T-helper 1 cell (primary cell): ENCODE data around the gene OR2A25.
"Not testable (repeated sequence)": the region's sequence is repeated elsewhere in the genome, so short reads cannot be mapped to it uniquely, and the experiment has no call there.

ENCODE experiments used
- DNase-seq, 5 donors: peaks; one replicate each; pipeline ENCODE4 v3.0.0-alpha.2; 2012 to 2020
- total RNA-seq, 4 donors: gene quantifications; one replicate each; lab custom pipeline; 2026; lab: John Stamatoyannopoulos, UW

The OR2A25 gene, protein sequence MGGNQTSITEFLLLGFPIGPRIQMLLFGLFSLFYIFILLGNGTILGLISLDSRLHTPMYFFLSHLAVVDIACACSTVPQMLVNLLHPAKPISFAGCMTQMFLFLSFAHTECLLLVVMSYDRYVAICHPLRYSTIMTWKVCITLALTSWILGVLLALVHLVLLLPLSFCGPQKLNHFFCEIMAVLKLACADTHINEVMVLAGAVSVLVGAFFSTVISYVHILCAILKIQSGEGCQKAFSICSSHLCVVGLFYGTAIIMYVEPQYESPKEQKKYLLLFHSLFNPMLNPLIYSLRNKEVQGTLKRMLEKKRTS
- total RNA-seq = 0 reads per million in 4 donors

DNA sequence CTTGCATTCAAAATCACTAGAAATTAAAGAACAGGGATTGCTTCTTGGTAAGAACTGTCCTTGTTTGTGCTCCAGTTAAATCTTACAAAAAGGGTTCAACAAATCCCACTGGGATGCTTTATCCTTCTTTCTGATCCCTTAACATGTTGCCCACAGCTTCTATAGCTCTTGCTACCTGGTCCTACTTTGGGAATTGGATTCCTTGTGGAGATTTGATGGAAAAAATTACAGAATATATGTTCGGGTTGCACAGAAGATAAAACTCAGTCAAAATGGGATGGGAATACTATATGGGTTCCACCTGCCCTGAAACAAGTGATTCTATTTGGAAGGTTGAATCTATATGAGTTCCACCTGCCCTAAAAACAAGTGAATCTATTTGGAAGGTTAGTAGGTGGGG is at the start of gene OR2A25:
TSS of gene OR2A25 (plus strand) at position 301 of the 400 bp plus-strand sequence. CDS start 4,409 bp downstream, outside the sequence.
- no peak for DNase-seq

DNA sequence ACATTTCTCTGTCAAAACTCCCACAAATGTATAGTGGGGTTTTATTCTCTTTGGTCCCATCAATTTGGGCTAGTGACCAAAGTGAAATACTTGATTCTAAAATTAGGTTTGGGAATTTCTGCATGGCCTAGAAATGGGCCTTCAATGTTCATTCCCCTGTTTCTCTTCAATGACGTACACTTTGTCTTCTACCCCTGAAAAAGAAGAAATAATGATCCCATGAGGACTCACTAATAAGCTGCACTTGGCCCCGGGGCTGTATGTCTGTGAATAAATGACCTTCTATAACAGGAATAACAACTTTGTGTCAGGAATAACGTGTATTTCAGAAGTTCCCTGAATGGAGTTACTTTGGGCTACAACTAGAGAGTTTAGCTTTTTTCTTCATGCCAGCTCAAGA is 49.3 kb upstream of the OR2A25 start:
- DNase-seq = no peak

DNA sequence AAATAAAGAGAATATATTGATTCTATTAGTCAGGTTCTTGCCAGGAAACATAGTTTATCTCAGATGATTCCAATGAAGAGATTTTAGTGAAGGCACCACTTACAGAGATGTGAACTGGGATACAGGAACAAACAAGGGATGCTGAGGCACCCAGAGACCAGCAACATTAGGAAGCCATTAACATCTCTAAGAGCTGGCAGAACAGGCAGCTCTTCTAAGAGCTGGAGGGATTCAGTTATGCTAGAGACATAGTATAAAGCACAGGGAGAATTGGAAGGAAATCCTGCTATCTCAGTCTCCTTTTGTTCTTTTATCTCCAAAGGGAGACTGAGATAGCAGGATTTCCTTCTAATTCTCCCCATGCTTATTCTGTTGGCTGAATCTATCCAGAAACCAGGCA is 47.4 kb upstream of the OR2A25 start:
- no peak for DNase-seq

DNA sequence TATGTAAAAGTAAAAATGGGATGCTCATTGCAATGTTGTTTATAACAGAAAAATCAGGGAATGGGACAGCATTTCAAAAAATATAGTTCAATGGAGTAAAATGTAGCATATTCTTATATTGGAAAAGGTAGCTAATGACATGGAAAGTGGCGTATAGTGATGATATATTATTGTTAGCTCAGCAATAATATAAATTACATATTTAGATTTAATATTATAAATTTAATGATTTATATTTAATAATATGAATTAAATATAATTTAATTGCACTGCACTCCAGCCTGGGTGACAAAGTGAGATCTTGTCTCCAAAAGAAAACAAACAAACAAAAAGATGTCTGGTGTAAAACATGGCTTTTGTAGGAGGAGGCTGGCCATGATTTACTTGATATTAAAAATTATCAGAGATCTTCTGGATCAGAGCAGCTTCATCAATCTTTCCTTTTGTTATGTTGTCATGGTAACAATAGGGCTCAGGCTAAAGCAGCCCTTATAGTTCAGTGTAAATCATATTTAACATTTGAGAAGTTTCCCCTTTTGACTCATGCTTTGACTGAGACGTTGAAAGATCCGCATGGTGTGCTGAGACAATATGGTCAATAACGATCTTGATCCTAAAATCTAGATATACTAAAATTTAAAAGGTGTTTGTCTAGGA is 46.3 kb upstream of the OR2A25 start:
- DNase-seq = no peak

DNA sequence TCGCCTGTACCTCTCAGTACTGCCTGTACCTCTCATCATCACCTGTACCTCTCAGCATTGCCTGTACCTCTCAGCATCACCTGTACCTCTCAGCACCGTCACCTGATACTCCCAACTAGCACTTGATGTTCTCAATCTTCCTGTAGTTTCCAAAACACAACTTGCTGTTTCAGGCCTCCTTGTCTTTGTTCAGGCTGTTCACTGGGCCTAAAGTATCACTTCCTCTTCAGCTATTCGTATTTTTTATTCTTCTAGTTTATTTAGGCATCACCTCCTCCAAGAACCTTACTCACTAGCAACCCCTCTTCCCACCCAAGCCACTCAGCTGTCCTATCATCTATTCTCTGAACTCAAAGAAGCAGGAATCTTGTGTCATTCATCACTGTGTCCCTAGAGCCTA is 45.4 kb upstream of the OR2A25 start:
- DNase-seq = no peak

DNA sequence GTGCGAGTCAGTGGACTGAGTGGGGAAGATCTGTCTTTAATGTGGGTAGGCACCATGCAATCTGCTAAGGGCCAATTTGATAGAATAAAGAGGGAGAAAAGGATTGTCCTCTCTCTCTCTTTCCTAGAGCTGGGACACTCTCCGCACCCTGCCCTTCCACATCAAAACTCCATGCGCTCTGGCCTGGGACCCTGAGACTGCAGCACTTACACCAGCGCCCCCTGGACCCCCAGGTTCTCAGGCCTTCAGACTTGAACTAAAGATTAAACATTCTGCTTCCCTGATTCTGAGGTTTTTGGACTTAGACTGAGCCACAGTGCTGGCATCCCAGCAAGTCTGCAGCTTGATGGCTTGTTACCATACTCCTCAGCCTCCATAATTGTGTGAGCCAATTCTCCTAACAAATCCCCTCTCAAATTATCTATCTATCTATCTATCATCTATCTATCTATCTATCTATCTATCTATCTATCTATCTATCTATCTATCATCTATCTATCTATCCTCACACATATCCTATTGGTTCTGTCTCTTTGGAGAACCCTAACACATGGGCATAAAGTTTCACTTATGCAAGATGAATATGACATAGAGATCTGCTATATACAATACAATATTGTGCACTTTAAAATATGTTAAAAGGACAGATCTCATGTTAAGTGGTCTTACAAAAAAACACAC is 43.3 kb upstream of the OR2A25 start:
- no peak for DNase-seq

DNA sequence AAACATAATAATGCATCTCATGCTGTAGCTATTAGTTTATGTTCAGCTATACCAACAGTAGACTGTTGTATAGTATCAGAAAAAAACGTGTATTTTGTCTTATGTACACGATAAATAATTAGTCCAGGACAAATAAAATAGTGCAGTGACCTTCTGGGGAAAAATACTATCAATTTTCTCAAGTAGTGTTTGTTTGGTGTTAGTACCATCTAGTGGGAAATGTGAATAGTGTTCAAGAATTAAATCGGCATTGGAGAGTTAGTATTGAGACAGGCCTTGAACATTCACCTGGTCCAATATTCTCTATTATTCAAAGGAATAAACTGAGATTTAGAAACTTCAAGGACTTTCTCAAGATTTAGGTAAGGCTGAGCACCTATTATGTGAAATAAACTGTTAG is 42.5 kb upstream of the OR2A25 start:
- DNase-seq = no peak

DNA sequence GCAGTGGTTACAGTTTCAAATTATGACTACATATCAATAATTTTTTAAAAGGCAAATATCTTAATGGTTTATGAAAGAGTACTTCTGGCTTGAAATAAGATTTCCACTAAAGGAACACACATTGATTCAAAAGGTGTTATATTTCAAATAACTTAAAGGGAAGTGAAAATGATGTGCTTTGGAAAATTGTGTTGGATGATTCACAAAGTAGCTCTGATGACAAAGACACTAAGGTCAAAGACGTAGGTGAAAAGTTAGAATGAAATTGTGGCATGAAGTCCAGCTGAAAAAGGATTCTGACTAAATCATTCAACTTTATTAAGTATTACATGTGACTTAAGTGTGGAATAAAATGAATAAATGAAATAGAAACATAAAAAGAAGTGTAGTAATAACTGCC is 41.6 kb upstream of the OR2A25 start:
- DNase-seq = no peak

DNA sequence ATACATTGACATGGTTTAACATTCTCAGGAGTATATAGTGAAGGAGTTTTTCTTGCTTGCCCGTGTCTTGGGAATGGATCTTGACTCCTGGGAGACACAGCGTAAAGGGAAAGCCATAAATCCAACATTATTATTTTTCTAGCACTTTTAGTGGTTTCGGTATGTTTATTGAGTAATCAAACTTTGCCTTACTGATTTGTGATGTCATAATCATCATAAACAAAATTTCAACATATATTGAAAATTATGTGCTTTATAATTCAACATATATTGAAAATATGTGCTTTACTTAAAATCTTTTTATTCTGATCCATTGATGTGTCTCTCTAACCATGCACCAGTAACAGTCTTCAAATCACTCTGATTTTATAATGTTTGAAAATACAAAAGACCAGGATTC is 41.1 kb upstream of the OR2A25 start:
- no peak for DNase-seq

DNA sequence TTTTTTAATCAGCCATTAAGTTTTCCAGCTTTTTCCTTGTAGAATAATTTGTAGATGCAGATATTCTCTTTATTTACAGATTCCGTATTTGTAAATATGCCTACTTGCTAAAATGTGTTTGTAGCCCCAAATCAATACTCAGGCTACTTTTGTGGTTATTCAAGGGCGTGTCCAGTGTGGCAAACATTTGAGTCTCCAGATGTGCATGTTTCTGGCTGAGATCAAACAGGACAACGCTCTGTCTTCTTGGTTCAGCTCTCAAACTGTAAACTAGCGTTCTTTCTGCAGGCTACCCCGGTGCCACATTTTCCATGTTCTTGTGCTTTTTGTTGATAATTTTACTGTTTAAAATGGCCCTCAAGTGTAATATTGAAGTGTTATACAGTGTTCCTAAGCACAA is 37.1 kb upstream of the OR2A25 start:
- DNase-seq = no peak

DNA sequence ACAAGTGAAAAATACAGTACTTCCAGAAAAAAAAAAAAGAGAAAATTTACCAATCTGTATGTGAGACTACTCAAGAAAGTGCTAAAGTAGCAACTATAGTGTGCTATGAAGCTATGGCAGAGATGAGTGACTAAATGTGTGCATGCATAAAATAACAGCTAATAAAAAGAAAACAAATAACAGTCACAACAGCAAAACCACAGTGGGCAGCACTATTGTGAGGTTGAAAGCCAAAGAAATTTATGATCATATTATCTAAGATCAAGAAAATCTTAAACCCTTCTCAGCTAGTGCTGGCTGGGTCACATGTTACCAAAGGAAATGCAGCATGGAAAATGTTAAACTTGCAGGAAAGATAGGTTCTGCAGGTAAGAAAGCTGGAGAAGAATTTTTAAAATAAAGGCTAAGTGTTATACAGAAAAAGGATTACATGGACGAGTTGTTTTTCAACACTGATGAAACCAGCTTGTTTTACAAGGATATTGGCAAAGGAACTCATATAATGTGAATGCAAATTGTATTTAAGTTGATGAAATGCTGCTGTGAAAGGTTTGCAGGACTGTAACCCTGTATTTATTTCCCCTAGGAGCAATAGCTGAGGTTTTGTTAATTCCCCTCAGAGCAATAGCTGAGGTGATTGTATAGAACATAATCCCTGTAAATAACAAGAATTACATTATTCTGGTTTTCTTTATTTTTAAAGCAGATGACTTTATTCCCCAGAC is 36.5 kb upstream of the OR2A25 start:
- no peak for DNase-seq

DNA sequence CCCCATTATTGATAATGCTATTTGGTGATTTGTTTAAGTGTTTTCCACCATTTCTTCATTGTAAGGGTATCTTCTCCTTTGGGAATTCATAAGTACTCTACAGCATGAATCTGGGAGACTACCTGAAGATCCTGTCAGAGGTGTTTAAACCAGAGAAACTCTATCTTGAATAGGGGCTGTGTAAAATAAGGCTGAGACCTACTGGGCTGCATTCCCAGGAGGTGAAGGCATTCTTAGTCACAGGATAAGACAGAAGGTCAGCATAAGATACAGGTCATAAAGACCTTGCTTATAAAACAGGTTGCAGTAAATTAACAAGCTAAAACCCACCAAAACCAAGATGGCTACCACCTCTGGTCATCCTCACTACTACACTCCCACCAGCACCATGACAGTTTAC is 34.2 kb upstream of the OR2A25 start:
- no peak for DNase-seq

DNA sequence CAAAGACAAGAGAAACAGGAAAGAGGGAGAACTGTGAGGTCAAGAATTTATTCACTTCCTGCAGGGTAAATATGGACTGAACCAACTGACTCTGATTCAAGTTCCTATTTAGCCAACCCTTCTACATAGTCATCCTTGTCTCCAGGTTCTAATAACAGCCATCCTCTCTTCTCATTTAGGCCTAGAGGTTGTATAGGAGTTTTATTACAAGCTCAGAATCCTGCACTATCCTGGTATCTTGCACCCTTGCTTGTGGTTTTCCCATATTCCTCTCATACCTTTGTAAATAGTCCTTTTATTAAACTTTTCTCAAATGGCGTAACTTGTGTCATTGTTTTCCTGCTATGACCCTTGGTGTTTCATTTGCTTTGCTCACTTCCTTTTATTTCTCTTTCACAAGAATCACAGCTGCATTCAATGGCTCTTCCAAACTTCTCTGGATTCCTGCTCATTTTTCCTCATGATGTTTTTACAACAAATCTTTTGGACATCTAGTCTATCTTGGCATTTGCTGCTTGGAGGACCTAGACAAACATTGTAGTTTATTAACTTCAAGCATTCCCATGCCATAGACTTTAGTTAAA is 33.2 kb upstream of the OR2A25 start:
- DNase-seq = no peak

DNA sequence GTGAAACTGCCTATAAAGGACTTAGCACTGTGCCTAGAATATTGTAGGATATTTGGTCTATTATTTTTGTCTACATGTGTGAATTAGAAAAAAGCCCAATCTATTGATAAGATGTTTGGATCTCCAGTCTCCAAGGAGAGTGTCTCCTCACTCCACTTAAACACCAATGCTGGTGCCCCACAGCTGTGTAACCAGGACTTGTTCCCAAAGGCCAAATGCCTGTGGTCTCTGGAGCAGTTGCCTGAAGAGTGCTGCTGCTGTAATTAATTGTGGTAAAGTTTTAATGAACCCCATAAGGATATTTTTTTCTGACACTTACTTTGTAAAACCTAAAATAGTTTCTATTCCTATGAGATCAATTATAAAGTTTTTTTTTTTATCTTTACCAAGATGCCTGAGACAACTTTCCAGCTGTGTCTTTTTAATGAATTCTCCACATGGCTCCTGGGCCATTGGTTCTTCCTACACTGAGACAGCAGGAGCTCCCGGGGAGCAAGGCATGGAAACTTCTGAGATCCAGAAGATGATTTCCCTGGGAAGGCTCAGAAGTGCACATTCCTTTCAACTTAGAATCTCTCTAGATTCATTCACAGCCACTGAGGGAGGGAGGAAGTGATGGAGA is 32.1 kb upstream of the OR2A25 start:
- DNase-seq = no peak

DNA sequence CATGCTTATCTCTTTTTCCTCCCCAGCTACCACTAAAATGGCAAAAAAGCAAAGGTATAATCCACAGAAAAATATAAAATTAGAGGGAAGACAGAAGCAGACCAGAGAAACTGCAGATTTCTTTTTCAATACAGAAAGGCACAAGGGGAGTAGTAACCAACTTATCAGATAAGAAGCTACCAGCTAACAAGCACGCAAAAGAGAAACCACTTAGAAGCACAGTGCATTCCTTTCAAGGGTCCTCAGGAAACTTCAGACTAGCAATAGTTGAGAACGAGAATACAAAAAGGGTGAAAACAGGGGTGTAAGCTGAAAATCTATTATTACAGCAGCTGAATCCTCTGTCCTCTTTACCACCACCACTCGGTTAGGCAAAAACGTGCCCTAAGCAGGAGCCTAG is 30.7 kb upstream of the OR2A25 start:
- DNase-seq = no peak

DNA sequence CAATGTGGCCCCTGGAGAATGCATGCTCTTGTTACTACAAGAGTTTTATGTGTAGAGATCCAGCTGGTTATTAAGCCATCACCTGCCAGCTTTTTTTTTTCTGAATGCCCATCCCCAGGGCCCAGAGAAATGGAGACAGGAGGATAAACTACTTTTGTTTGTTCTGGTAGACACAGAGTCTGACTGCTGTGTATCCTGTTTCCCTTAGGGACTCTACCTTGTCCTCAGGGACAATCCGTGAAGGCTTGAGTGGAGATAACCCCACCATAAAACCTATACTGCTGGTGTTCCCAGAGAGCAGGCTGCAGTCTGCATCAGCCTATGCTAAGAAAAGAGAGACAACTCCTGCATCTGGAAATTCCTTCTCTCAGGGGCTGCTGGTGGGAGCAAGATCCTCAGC is 21.0 kb upstream of the OR2A25 start, which contains the start of gene OR2A5:
TSS of gene OR2A5 (plus strand) at position 301 of the 400 bp plus-strand sequence. CDS start 1,454 bp downstream, outside the sequence.
- DNase-seq = no peak

DNA sequence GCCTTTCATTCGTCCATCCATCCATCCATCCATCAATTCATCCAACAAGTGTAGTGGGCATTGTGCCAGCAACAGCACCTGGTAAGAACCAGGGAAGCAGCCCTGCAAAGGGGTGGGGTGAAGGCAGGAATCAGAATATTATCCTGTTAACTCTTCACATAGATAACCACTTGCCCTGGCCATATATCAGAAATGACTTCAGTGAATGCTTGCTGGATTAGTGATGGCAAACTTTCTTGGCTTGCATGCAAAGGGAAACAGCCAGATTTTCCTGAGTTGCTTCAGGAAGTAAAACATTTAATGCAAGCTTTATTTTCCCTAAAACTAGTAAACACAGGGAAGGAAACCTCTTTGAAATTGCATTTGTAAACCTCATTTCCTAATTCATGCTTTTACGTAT is 20.1 kb upstream of the OR2A25 start:
- DNase-seq = no peak

DNA sequence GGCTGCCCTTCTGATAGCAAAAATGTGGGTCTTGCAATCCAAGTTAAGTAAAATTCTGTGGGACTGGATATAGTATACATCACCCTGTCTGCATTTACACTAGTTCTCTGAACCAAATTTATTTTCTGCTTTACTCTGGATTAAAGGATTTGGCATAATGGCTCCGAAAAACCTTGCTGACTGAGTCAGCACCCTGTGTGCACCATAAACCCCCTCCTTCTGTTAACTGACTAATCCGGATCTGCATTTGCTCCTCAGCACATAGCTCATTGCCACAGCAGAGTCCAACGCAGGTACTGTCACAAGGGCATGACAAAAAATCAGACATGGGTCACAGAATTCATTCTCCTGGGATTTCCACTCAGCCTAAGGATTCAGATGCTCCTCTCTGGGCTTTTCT is 19.5 kb upstream of the OR2A25 start:
- no peak for DNase-seq

DNA sequence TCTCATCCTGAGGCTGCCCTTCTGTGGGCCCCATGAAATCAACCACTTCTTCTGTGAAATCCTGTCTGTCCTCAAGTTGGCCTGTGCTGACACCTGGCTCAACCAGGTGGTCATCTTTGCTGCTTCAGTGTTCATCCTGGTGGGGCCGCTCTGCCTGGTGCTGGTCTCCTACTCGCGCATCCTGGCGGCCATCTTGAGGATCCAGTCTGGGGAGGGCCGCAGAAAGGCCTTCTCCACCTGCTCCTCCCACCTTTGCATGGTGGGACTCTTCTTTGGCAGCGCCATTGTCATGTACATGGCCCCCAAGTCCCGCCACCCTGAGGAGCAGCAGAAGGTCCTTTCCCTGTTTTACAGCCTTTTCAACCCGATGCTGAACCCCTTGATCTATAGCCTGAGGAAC is 18.7 kb upstream of the OR2A25 start:
- DNase-seq = not testable (repeated sequence)

DNA sequence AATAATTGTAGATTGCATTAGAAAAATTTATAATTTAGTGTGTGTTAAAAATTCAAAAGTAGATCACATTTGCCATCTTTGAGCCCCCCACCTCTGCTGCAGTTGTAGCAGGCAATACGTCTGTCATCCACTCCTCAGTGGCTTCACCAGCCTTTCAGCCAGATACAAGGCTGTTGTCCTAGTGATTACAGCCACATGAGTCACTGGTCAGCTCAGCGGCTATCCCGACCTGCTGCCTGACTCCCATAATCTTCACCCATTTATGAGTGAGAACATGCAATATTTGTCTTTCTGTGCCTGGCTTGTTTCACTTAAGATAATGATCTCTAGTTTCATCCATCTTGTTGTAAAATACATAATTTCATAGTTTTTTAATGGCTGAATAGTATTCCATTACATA is 11.7 kb upstream of the OR2A25 start:
- no peak for DNase-seq

DNA sequence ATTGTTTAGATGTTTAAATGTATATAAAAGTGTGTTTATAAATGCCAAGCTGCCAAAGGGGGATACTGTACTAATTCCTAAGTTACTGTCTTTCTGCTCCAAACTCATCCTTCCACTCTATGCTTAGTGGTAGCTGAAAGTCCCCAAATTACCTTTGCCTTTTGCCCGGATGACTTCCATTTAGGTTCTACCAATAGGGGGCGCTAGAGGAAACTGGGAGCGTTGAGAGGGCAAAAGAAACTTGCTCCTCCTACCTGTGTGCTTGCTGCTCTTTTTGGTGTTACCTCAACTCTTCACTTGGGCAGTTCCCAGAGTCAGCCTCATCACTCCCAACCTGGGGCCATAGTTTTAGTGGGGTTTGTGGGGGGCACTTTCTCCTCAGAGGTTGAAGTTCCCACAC is 5.9 kb upstream of the OR2A25 start:
- peak in 1 of 5 donors; percentile 10 for DNase-seq

DNA sequence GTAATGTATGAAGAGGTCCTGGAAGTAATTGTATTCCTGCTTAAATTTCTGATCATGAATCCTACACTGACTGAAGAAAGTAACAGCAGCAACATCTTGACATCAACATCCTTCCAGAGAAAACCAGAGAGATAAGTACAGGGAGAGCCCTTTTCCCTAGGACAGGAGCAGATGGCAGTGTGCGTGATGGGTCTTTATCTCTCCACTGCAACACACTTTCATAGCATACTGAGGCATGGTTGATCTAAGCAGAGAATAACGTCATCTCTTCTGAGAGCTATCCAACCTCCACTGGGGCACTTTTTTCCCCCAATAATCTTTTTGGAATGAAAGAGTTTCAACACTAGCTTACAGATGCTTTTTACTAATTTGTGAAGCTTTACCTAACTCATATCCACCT is 342 bp downstream of the OR2A25 start:
- DNase-seq = no peak
